H9 (cell line): Measurements from ENCODE around the gene ANAPC13. TPM values are rescaled to one million over a fixed set of nuclear protein-coding genes. Genes with fewer than 3 reads are reported as not detected.

Source experiments
- DNase-seq: peaks from one replicate; pipeline ENCODE4 v3.0.0-alpha.2; 2017
- H2AFZ ChIP-seq: one replicate; pipeline ENCODE4 v1.6.1; 2013; ENCODE audit warnings: mild to moderate bottlenecking, low read length, control low read depth, moderate library complexity
- H2AK5ac ChIP-seq: 2 replicates; pipeline ENCODE4 v1.6.1; 2013; ENCODE audit warnings: low read length, control low read depth, mixed read lengths; ENCODE audit not compliant: insufficient read length
- H2BK120ac ChIP-seq: one replicate; pipeline ENCODE4 v1.6.1; 2013; ENCODE audit warnings: low read depth, mild to moderate bottlenecking, low read length, control low read depth, inconsistent platforms; ENCODE audit not compliant: poor library complexity, severe bottlenecking
- H2BK12ac ChIP-seq: 2 replicates; pipeline ENCODE4 v1.6.1; 2013; ENCODE audit warnings: low read length, control low read depth, mixed read lengths, low read depth; ENCODE audit not compliant: insufficient read length
- H2BK15ac ChIP-seq: 2 replicates; pipeline ENCODE4 v1.6.1; 2013; ENCODE audit warnings: low read depth, low read length, control low read depth
- H2BK20ac ChIP-seq: one replicate; pipeline ENCODE4 v1.6.1; 2013; ENCODE audit warnings: low read depth, mild to moderate bottlenecking, low read length, control low read depth, inconsistent platforms; ENCODE audit not compliant: poor library complexity, severe bottlenecking
- H2BK5ac ChIP-seq: 2 replicates; pipeline ENCODE4 v1.6.1; 2013; ENCODE audit warnings: low read length, control low read depth, mixed read lengths; ENCODE audit not compliant: insufficient read length
- H3K14ac ChIP-seq: 2 replicates; pipeline ENCODE4 v1.6.1; 2013; ENCODE audit warnings: low read length, control low read depth; ENCODE audit not compliant: insufficient read depth
- H3K18ac ChIP-seq: 2 replicates; pipeline ENCODE4 v1.6.1; 2013; ENCODE audit warnings: low read depth, mild to moderate bottlenecking, mixed read lengths, low read length, control low read depth; ENCODE audit not compliant: insufficient read length
- H3K23ac ChIP-seq: 2 replicates; pipeline ENCODE4 v1.6.1; 2013; ENCODE audit warnings: low read length, control low read depth, mixed read lengths, low read depth; ENCODE audit not compliant: insufficient read length
- H3K23me2 ChIP-seq: 2 replicates; pipeline ENCODE4 v1.6.1; 2013; ENCODE audit warnings: low read depth, mild to moderate bottlenecking, mixed read lengths, low read length, control low read depth; ENCODE audit not compliant: insufficient read length, poor library complexity, severe bottlenecking
- H3K27ac ChIP-seq: 2 replicates; pipeline ENCODE4 v1.5.1; 2013; ENCODE audit warnings: low read length, control low read depth, mixed read lengths, low read depth; ENCODE audit not compliant: insufficient read length
- H3K27me3 ChIP-seq: 2 replicates; pipeline ENCODE4 v1.6.1; 2013; ENCODE audit warnings: low read length, control low read depth, inconsistent platforms; ENCODE audit not compliant: insufficient read depth
- H3K4ac ChIP-seq: 2 replicates; pipeline ENCODE4 v1.6.1; 2013; ENCODE audit warnings: low read depth, mild to moderate bottlenecking, control low read depth, inconsistent platforms, low read length, moderate library complexity
- H3K4me1 ChIP-seq: 2 replicates; pipeline ENCODE4 v1.6.1; 2013; ENCODE audit warnings: low read length, control low read depth, inconsistent platforms; ENCODE audit not compliant: insufficient read depth
- H3K4me2 ChIP-seq: 2 replicates; pipeline ENCODE4 v1.6.1; 2013; ENCODE audit warnings: low read length, control low read depth, mixed read lengths; ENCODE audit not compliant: insufficient read length, insufficient read depth
- H3K56ac ChIP-seq: 2 replicates; pipeline ENCODE4 v1.6.1; 2013; ENCODE audit warnings: low read depth, mild to moderate bottlenecking, mixed read lengths, low read length, control low read depth; ENCODE audit not compliant: insufficient read length
- H3K79me1 ChIP-seq: 2 replicates; pipeline ENCODE4 v1.6.1; 2013; ENCODE audit warnings: low read depth, mild to moderate bottlenecking, moderate library complexity, low read length, control low read depth, inconsistent platforms; ENCODE audit not compliant: insufficient read depth, poor library complexity, severe bottlenecking
- H3K79me2 ChIP-seq: 2 replicates; pipeline ENCODE4 v1.6.1; 2013; ENCODE audit warnings: low read length, control low read depth, inconsistent platforms; ENCODE audit not compliant: insufficient read depth
- H3K9ac ChIP-seq: 2 replicates; pipeline ENCODE4 v1.6.1; 2013; ENCODE audit warnings: low read length, control low read depth, mixed read lengths; ENCODE audit not compliant: insufficient read length; ENCODE audit errors: extremely low read depth
- H3K9me3 ChIP-seq: one replicate; pipeline ENCODE4 v1.6.1; 2013; ENCODE audit warnings: low read depth, low read length, inconsistent platforms; ENCODE audit not compliant: control insufficient read depth
- H3T11ph ChIP-seq: one replicate; pipeline ENCODE4 v1.6.1; 2013; ENCODE audit warnings: mild to moderate bottlenecking, low read length, control low read depth, inconsistent platforms
- H4K20me1 ChIP-seq: one replicate; pipeline ENCODE4 v1.6.1; 2013; ENCODE audit not compliant: control insufficient read depth, insufficient read length, insufficient read depth
- H4K5ac ChIP-seq: 2 replicates; pipeline ENCODE4 v1.6.1; 2013; ENCODE audit warnings: low read depth, mild to moderate bottlenecking, mixed read lengths, low read length, control low read depth; ENCODE audit not compliant: insufficient read length
- H4K8ac ChIP-seq: replicated peaks from 2 replicates; pipeline ENCODE4 v1.6.1; 2013; ENCODE audit warnings: low read length, control low read depth, mixed read lengths, low read depth; ENCODE audit not compliant: insufficient read length
- H4K91ac ChIP-seq: 2 replicates; pipeline ENCODE4 v1.6.1; 2013; ENCODE audit warnings: low read depth, mild to moderate bottlenecking, moderate library complexity, mixed read lengths, low read length, control low read depth; ENCODE audit not compliant: insufficient read length
- H3K27ac Mint-ChIP-seq, 3 experiments: 2 replicates in 2 of 3; 3 replicates in 1 of 3; pipeline ENCODE4 v1.8.0; 2020 to 2021; ENCODE audit warnings: mixed read lengths in 3 of 3, mild to moderate bottlenecking in 1 of 3, moderate library complexity in 1 of 3
- H3K27me3 Mint-ChIP-seq: 2 replicates; pipeline ENCODE4 v1.8.0; 2021; ENCODE audit warnings: low read depth, mild to moderate bottlenecking, moderate library complexity, mixed read lengths
- H3K36me3 Mint-ChIP-seq, 3 experiments: 2 replicates in 2 of 3; 3 replicates in 1 of 3; pipeline ENCODE4 v1.8.0; 2020 to 2021; ENCODE audit warnings: low read depth in 3 of 3, mixed read lengths in 3 of 3; ENCODE audit not compliant: insufficient read depth in 1 of 3
- H3K4me1 Mint-ChIP-seq, 2 experiments: 2 replicates each; pipeline ENCODE4 v1.8.0; 2020; ENCODE audit warnings: mixed read lengths in 2 of 2
- H3K4me3 Mint-ChIP-seq, 2 experiments: 2 replicates in 1 of 2; 3 replicates in 1 of 2; pipeline ENCODE4 v1.8.0; 2020 to 2021; ENCODE audit warnings: mild to moderate bottlenecking in 2 of 2, mixed read lengths in 2 of 2, moderate library complexity in 1 of 2
- H3K9me3 Mint-ChIP-seq, 2 experiments: 2 replicates in 1 of 2; 3 replicates in 1 of 2; pipeline ENCODE4 v1.8.0; 2020; ENCODE audit warnings: mild to moderate bottlenecking in 2 of 2, mixed read lengths in 2 of 2, moderate library complexity in 1 of 2
- CTCF ChIP-seq: fragments of 200-600 bp; sonication (generic); conservative IDR thresholded peaks from 3 replicates; pipeline ENCODE4 v1.8.0; 2021; ENCODE audit warnings: antibody characterized with exemption, mild to moderate bottlenecking
- WGBS: extraction: QIAGEN DNeasy Blood & Tissue Kit; methylation state at CpG from one replicate; pipeline ENCODE4 v1.1.7; 2013; ENCODE audit warnings: missing lambda C conversion rate, low lambda C conversion rate, mixed read lengths; ENCODE audit not compliant: insufficient read length; ENCODE audit errors: extremely low coverage; 5-methylcytosine and 5-hydroxymethylcytosine counted together
- total RNA-seq: library from RNA; stranded (reverse); gene quantifications from 2 replicates; pipeline ENCODE4 v1.2.1, GENCODE V29; 2021

ANAPC13 gene
- total RNA-seq, 1 experiment from 2014 or later: 42.8 TPM

GRCh38 chr3:134428401-134428800 lies 57.4 kb downstream of the ANAPC13 start:
- Histone ChIP-seq H2BK5ac (no peak overlapping the region), H2BK120ac (no peak overlapping the region), H3K9me3 (no peaks in the 10 kb centered on the region), H4K8ac (no peak overlapping the region), H3K18ac (no peak overlapping the region), H3K56ac (no peak overlapping the region), H2AFZ (no peak overlapping the region), H3K4me1 (0 out of 2 replicates have a peak, but pooled peaks cover under 1% of the 10 kb centered on the region), H3K9ac (no peak overlapping the region), H3K14ac (no peak overlapping the region), H3K4ac (no peak overlapping the region), H3K79me2 (no peaks in the 10 kb centered on the region), H2BK12ac (no peak overlapping the region), H3K4me2 (no peak overlapping the region), H2AK5ac (no peak overlapping the region), H3K27me3 (no peaks in the 10 kb centered on the region), H3K23ac (no peak overlapping the region), H3K79me1 (no peaks in the 10 kb centered on the region), H3K23me2 (no peaks in the 10 kb centered on the region), H4K20me1 (no peaks in the 10 kb centered on the region), H2BK20ac (no peak overlapping the region), H3K27ac (no peak overlapping the region), H4K91ac (no peak overlapping the region), H4K5ac (no peak overlapping the region), H3T11ph (no peak overlapping the region), H2BK15ac (no peak overlapping the region)
- TF ChIP-seq CTCF: no peak
- H3K4me1 Mint-ChIP-seq: peaks cover 7 to 10% of the 10 kb centered on the region in 2 experiments; a peak in 3 of 4 replicates
- no peaks in the 10 kb centered on the region for H3K36me3 Mint-ChIP-seq
- H3K9me3 Mint-ChIP-seq: no peaks in the 10 kb centered on the region
- WGBS: no CpG with 5 or more reads among the region's 4 CpGs
- no peak for DNase-seq
- H3K27ac Mint-ChIP-seq: no peak overlapping the region
- peaks cover 19% of the 10 kb centered on the region for H3K27me3 Mint-ChIP-seq
- no peak overlapping the region for H3K4me3 Mint-ChIP-seq

Other genes with a start within 250 kb of the ANAPC13 start
- gene RYK, start 235.1 kb downstream of the ANAPC13 start, total RNA-seq: 57.7 and 60.6 TPM in 2 replicates
- gene AMOTL2, start 111.5 kb downstream of the ANAPC13 start, total RNA-seq: 30.9 and 35.3 TPM in 2 replicates
- gene CEP63, start 72 bp upstream of the ANAPC13 start, total RNA-seq: 15.0 and 16.2 TPM in 2 replicates
- gene KY, start 165.0 kb upstream of the ANAPC13 start, total RNA-seq: not detected in 2 replicates